SK-N-SH (cell line): ENCODE results near the gene HRK. TPM values are rescaled to one million over a fixed set of nuclear protein-coding genes. Genes with fewer than 3 reads are reported as not detected.

Experiments
- CTCF ChIA-PET: fragments of 300-600, 350-600 bp; formaldehyde crosslinking; extraction: SDS; loops from one replicate; lab custom pipeline; 2021; lab: Yijun Ruan, JAX
- POLR2A ChIA-PET: fragments of 350-600 bp; sonication (Branson Sonifier 250); formaldehyde crosslinking; extraction: SDS; loops from one replicate; lab custom pipeline; 2020; ENCODE audit warnings: antibody characterized with exemption, inconsistent platforms; lab: Yijun Ruan, JAX
- DNase-seq: peaks from one replicate; pipeline ENCODE4 v3.0.0; 2012
- H2AFZ ChIP-seq: fragments of 200-600 bp; sonication (generic); 2 replicates; pipeline ENCODE4 v1.8.1; 2016; ENCODE audit warnings: antibody characterized with exemption, mild to moderate bottlenecking, low read depth
- H3F3A ChIP-seq: fragments of 200-600 bp; sonication (generic); replicated peaks from 2 replicates; pipeline ENCODE3; 2016; ENCODE audit warnings: antibody characterized with exemption, mild to moderate bottlenecking; ENCODE audit not compliant: insufficient read depth
- H3K27ac ChIP-seq, 2 experiments: fragments of 200-500 bp in 1 of 2; fragments of 200-600 bp in 1 of 2; sonication (Bioruptor generic) in 1 of 2; sonication (generic), shearing (Covaris generic) in 1 of 2; 2 replicates each; pipeline versions ENCODE4 v1.5.1 to v1.6.1; 2014 to 2016; ENCODE audit warnings: low read depth in 2 of 2, inconsistent platforms in 1 of 2, low read length in 1 of 2, mild to moderate bottlenecking in 1 of 2, mixed read lengths in 1 of 2
- H3K27me3 ChIP-seq: fragments of 200-600 bp; sonication (generic), shearing (Covaris generic); 2 replicates; pipeline ENCODE4 v1.6.1; 2016; ENCODE audit warnings: mixed run types; ENCODE audit not compliant: insufficient read depth
- H3K36me3 ChIP-seq, 2 experiments: fragments of 200-500 bp in 1 of 2; fragments of 200-600 bp in 1 of 2; sonication (Bioruptor generic) in 1 of 2; sonication (generic) in 1 of 2; replicated peaks in 1 of 2; 2 replicates each; pipeline versions ENCODE3 to v1.5.1; 2014 to 2016; ENCODE audit warnings: low read length in 1 of 2, mild to moderate bottlenecking in 1 of 2; ENCODE audit not compliant: insufficient read depth in 2 of 2, control insufficient read depth in 1 of 2
- H3K4me1 ChIP-seq, 2 experiments: fragments of 200-500 bp in 1 of 2; fragments of 200-600 bp in 1 of 2; sonication (Bioruptor generic) in 1 of 2; sonication (generic), shearing (Covaris generic) in 1 of 2; 2 replicates each; pipeline versions ENCODE4 v1.5.1 to v1.6.1; 2014 to 2016; ENCODE audit warnings: low read depth in 1 of 2, low read length in 1 of 2, mixed run types in 1 of 2; ENCODE audit not compliant: insufficient read depth in 2 of 2, control insufficient read depth in 1 of 2
- H3K4me2 ChIP-seq: fragments of 200-600 bp; sonication (generic), shearing (Covaris generic); 2 replicates; pipeline ENCODE4 v1.6.1; 2017; ENCODE audit warnings: mixed run types
- H3K4me3 ChIP-seq, 2 experiments: fragments of 200-500 bp in 1 of 2; fragments of 200-600 bp in 1 of 2; sonication (Bioruptor generic) in 1 of 2; sonication (generic), shearing (Covaris generic) in 1 of 2; 2 replicates each; pipeline versions ENCODE4 v1.5.1 to v1.8.1; 2014 to 2016; ENCODE audit warnings: low read depth in 2 of 2, inconsistent platforms in 1 of 2, low read length in 1 of 2, mild to moderate bottlenecking in 1 of 2, mixed read lengths in 1 of 2, moderate library complexity in 1 of 2
- H3K79me2 ChIP-seq: fragments of 200-600 bp; sonication (generic); 2 replicates; pipeline ENCODE4 v1.8.1; 2017; ENCODE audit warnings: mild to moderate bottlenecking; ENCODE audit not compliant: insufficient read depth
- H3K9ac ChIP-seq: fragments of 200-600 bp; sonication (generic); 2 replicates; pipeline ENCODE4 v1.6.1; 2017; ENCODE audit warnings: mixed run types
- H3K9me2 ChIP-seq: fragments of 200-600 bp; sonication (generic); 2 replicates; pipeline ENCODE4 v1.6.1; 2017; ENCODE audit warnings: mixed run types
- H3K9me3 ChIP-seq: fragments of 200-600 bp; sonication (generic); 2 replicates; pipeline ENCODE4 v1.6.1; 2017; ENCODE audit warnings: mixed run types, mild to moderate bottlenecking, moderate library complexity
- H4K20me1 ChIP-seq: fragments of 200-600 bp; sonication (generic); 2 replicates; pipeline ENCODE4 v1.6.1; 2017; ENCODE audit warnings: mild to moderate bottlenecking, mixed run types; ENCODE audit not compliant: insufficient read depth
- CHD2 ChIP-seq: fragments of 150-350 bp; IDR thresholded peaks from 2 replicates; pipeline ENCODE4 v1.6.1; 2018; ENCODE audit warnings: low read length; ENCODE audit not compliant: partially characterized antibody
- ELF1 ChIP-seq: IDR thresholded peaks from 2 replicates; pipeline ENCODE4 v1.4.0; 2012
- EP300 ChIP-seq, 2 experiments: IDR thresholded peaks; 2 replicates each; pipeline versions ENCODE4 v1.4.0 to v1.6.1; 2012; ENCODE audit warnings: borderline replicate concordance in 1 of 2, low read depth in 1 of 2, low read length in 1 of 2
- EZH2phosphoT487 ChIP-seq: fragments of 200-600 bp; sonication (generic); IDR thresholded peaks from 2 replicates; pipeline ENCODE4 v1.6.1; 2017; ENCODE audit warnings: low read depth, mixed run types, mild to moderate bottlenecking, antibody characterized with exemption, moderate library complexity, borderline replicate concordance
- FOXM1 ChIP-seq: IDR thresholded peaks from 2 replicates; pipeline ENCODE4 v1.4.0; 2012; ENCODE audit warnings: low read depth, mild to moderate bottlenecking
- JUND ChIP-seq: IDR thresholded peaks from 2 replicates; pipeline ENCODE4 v1.4.0; 2012
- RCOR1 ChIP-seq: fragments of 150-350 bp; IDR thresholded peaks from 2 replicates; pipeline ENCODE4 v1.6.1; 2017; ENCODE audit warnings: antibody characterized with exemption, low read length
- RFX5 ChIP-seq: IDR thresholded peaks from 2 replicates; pipeline ENCODE4 v1.6.1; 2012; ENCODE audit warnings: mild to moderate bottlenecking, improper control_type of control experiment, low read length
- USF1 ChIP-seq: IDR thresholded peaks from 2 replicates; pipeline ENCODE4 v1.4.0; 2012; ENCODE audit warnings: low read depth, borderline replicate concordance
- ZBTB33 ChIP-seq: IDR thresholded peaks from 2 replicates; pipeline ENCODE4 v1.4.0; 2012; ENCODE audit warnings: low read depth, borderline replicate concordance
- WGBS: methylation state at CpG from one replicate; pipeline ENCODE4 v1.1.6; 2017; ENCODE audit warnings: low lambda C conversion rate; 5-methylcytosine and 5-hydroxymethylcytosine counted together
- polyA plus RNA-seq, 3 experiments: library from polyadenylated mRNA; depleted of rRNA; stranded (reverse); fragments of >200 nt; gene quantifications; 2 replicates each; pipeline ENCODE4 v1.2.3, GENCODE V29; 2012
- TF ChIP-seq, protein P1 (sequence below): IDR thresholded peaks from 2 replicates; pipeline ENCODE4 v1.6.1; 2012; ENCODE audit warnings: mild to moderate bottlenecking, low read depth, low read length, moderate library complexity

The HRK gene
- polyA plus RNA-seq, 1 of the 3 experiments (the other 2 are of a cell fraction) = 0.02 TPM

- H3K4me3 ChIP-seq = no peak overlapping the region
- CTCF ChIA-PET = no interaction called here
- WGBS = 92% methylated on average over 10 of the region's 10 CpGs
- no peaks in the 10 kb centered on the region for H3K79me2 ChIP-seq
- H3K27ac ChIP-seq = no peak overlapping the region
- no peaks in the 10 kb centered on the region for H3K36me3 ChIP-seq
- no peak for DNase-seq
- H3K9me3 ChIP-seq = no peaks in the 10 kb centered on the region
- POLR2A ChIA-PET = no interaction called here
- H3K27me3 ChIP-seq = no peaks in the 10 kb centered on the region
- no peaks in the 10 kb centered on the region for H3K4me1 ChIP-seq
- H3K4me2 ChIP-seq = no peak overlapping the region
- peaks cover 4% of the 10 kb centered on the region for H3F3A ChIP-seq
- H4K20me1 ChIP-seq = no peaks in the 10 kb centered on the region
- no peak overlapping the region for H2AFZ ChIP-seq
- TF ChIP-seq EP300 (IDR thresholded peaks at IDR 0.05; ENCODE audit: borderline replicate concordance in 1 of 2, low read depth in 1 of 2, low read length in 1 of 2) (no peak), EZH2phosphoT487 (no peak), ZBTB33 (no peak), RCOR1 (no peak), JUND (no peak), ELF1 (no peak), FOXM1 (no peak), USF1 (no peak), RFX5 (no peak), CHD2 (no peak)
- TF ChIP-seq, protein P1, sequence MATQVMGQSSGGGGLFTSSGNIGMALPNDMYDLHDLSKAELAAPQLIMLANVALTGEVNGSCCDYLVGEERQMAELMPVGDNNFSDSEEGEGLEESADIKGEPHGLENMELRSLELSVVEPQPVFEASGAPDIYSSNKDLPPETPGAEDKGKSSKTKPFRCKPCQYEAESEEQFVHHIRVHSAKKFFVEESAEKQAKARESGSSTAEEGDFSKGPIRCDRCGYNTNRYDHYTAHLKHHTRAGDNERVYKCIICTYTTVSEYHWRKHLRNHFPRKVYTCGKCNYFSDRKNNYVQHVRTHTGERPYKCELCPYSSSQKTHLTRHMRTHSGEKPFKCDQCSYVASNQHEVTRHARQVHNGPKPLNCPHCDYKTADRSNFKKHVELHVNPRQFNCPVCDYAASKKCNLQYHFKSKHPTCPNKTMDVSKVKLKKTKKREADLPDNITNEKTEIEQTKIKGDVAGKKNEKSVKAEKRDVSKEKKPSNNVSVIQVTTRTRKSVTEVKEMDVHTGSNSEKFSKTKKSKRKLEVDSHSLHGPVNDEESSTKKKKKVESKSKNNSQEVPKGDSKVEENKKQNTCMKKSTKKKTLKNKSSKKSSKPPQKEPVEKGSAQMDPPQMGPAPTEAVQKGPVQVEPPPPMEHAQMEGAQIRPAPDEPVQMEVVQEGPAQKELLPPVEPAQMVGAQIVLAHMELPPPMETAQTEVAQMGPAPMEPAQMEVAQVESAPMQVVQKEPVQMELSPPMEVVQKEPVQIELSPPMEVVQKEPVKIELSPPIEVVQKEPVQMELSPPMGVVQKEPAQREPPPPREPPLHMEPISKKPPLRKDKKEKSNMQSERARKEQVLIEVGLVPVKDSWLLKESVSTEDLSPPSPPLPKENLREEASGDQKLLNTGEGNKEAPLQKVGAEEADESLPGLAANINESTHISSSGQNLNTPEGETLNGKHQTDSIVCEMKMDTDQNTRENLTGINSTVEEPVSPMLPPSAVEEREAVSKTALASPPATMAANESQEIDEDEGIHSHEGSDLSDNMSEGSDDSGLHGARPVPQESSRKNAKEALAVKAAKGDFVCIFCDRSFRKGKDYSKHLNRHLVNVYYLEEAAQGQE = no peak
- no peaks in the 10 kb centered on the region for H3K9me2 ChIP-seq
- no peak overlapping the region for H3K9ac ChIP-seq
These were observed 69.0 kb downstream of the HRK start for GRCh38 chr12:116812238-116812637.
